ENCODE data around the gene EHF. TPM values are rescaled to one million over a fixed set of nuclear protein-coding genes. Genes with fewer than 3 reads are reported as not detected.

The EHF gene
- total and polyA plus RNA-seq, 9 of the 15 experiments (the other 6 are each of a cell fraction or from before 2014, with no cell fraction given), result 0.04 to 0.54 (median 0.37) TPM

DNA sequence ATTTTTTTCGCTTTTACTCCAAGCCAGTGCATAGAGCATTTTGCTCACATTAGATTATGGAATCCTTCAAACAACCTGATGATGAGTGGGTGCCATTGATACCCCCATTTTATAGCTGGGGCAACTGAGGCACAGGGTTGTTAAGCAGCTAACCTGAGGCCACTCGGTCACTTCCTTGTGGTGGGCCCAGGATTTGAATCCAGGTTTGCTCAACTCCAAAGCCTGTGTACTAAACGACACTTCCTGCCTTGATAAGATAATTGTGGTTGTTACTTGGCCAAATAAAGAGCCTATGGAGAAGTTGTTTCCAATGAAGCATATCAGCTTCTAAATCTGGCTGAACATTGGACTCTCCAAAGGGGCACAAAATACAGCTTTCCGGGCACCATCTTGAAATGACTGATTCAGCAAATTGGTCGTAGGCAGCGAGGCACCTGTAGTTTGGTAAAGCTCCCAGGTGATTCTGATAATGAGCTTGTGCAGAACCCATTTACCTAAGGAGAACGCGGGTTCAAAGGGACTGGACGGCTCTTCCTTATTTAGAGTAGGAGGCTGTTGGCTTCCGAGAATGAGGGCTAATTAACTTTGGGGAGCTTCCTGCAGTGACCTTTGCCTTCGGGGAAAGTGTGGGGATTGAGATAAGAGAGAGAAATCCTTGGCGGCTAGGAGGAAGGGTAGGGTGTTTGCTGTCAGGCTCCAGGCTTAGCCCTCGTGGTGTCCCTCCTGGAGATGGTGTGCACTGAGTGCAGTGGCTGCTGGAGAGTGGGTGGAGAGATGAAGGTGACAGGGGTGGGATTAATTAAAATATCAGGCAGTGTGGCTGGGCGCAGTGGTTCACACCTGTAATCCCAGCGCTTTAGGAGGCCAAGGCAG is 17.5 kb upstream of the EHF start (continued):
- TF ChIP-seq ZNF318 (IDR thresholded peaks at IDR 0.05; ENCODE audit: borderline replicate concordance in 1 of 2, low read depth in 1 of 2), result peak; percentile 53 to 75; a peak in 2 of 4 replicates
- TF ChIP-seq, protein P1, sequence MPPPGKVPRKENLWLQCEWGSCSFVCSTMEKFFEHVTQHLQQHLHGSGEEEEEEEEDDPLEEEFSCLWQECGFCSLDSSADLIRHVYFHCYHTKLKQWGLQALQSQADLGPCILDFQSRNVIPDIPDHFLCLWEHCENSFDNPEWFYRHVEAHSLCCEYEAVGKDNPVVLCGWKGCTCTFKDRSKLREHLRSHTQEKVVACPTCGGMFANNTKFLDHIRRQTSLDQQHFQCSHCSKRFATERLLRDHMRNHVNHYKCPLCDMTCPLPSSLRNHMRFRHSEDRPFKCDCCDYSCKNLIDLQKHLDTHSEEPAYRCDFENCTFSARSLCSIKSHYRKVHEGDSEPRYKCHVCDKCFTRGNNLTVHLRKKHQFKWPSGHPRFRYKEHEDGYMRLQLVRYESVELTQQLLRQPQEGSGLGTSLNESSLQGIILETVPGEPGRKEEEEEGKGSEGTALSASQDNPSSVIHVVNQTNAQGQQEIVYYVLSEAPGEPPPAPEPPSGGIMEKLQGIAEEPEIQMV (tag; conservative IDR thresholded peaks at IDR 0.05; ENCODE audit: low read depth), result no peak
- no peak for TF ChIP-seq ZNF311 (CRISPR knock-in tag; IDR thresholded peaks at IDR 0.05)
- peak; percentile 20; the same call in 1 of the 2 replicates for TF ChIP-seq DIDO1 (tag; IDR thresholded peaks at IDR 0.05; ENCODE audit: low read depth)
- TF ChIP-seq, protein P2, sequence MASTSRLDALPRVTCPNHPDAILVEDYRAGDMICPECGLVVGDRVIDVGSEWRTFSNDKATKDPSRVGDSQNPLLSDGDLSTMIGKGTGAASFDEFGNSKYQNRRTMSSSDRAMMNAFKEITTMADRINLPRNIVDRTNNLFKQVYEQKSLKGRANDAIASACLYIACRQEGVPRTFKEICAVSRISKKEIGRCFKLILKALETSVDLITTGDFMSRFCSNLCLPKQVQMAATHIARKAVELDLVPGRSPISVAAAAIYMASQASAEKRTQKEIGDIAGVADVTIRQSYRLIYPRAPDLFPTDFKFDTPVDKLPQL (IDR thresholded peaks at IDR 0.05; ENCODE audit: extremely low read depth, insufficient read length), result no peak
- no peak for TF ChIP-seq TEAD1 (CRISPR knock-in tag; IDR thresholded peaks at IDR 0.05)
- TF ChIP-seq, protein P3, sequence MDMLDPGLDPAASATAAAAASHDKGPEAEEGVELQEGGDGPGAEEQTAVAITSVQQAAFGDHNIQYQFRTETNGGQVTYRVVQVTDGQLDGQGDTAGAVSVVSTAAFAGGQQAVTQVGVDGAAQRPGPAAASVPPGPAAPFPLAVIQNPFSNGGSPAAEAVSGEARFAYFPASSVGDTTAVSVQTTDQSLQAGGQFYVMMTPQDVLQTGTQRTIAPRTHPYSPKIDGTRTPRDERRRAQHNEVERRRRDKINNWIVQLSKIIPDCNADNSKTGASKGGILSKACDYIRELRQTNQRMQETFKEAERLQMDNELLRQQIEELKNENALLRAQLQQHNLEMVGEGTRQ (CRISPR knock-in tag; IDR thresholded peaks at IDR 0.05), result no peak
- peak; percentile 85 to 90 for TF ChIP-seq ARNT (IDR thresholded peaks at IDR 0.05)
- no peak for TF ChIP-seq ATF2 (CRISPR knock-in tag; IDR thresholded peaks at IDR 0.05)
- peak; percentile 78 to 84 for TF ChIP-seq TRIM24 (IDR thresholded peaks at IDR 0.05)
- peak; percentile 95 for TF ChIP-seq SMARCA5 (IDR thresholded peaks at IDR 0.05)
- TF ChIP-seq CCNT2 (IDR thresholded peaks at IDR 0.05; ENCODE audit: borderline replicate concordance, extremely low read depth, insufficient read length, low read depth, low read length), result peak; percentile 67
- TF ChIP-seq MEF2A (IDR thresholded peaks at IDR 0.05; ENCODE audit: control insufficient read depth, low read depth, low read length), result no peak

Data from K562 (cell line).